HG03521 (cell line): ENCODE measurements around the gene CSTA.
A peak's percentile ranks its signal among the peaks of the same experiment; 100 is the strongest.

Experiments
- ATAC-seq: cut with Tn5 transposase; IDR thresholded peaks from one replicate; pipeline ENCODE4 v1.9.1; 2021; ENCODE audit warnings: mild to moderate bottlenecking, moderate library complexity; ENCODE audit not compliant: unreplicated experiment

Gene CSTA

GRCh38 chr3:122324871-122325323 lies at the start of gene CSTA:
TSS of gene CSTA (plus strand) at chr3:122325248. CDS start at chr3:122325293, 45 bp downstream.
- ATAC-seq = no peak

DNA sequence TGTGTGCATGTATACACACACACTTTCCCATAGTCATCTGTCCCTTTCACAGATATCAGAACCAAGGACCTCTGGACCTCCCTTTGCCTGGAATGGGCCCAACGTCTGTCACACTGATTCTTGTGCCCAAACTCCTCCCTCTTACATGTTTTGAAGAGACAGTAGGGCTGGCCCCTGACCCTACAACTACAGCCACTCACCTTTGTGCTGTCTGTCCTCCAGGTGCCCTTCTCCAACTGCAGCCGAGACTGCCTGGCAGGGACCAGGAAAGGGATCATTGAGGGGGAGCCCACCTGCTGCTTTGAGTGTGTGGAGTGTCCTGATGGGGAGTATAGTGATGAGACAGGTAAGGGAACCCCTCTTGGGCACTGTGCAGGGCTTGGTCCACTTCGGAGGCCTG lies 43.2 kb upstream of the CSTA start:
- ATAC-seq = no peak

DNA sequence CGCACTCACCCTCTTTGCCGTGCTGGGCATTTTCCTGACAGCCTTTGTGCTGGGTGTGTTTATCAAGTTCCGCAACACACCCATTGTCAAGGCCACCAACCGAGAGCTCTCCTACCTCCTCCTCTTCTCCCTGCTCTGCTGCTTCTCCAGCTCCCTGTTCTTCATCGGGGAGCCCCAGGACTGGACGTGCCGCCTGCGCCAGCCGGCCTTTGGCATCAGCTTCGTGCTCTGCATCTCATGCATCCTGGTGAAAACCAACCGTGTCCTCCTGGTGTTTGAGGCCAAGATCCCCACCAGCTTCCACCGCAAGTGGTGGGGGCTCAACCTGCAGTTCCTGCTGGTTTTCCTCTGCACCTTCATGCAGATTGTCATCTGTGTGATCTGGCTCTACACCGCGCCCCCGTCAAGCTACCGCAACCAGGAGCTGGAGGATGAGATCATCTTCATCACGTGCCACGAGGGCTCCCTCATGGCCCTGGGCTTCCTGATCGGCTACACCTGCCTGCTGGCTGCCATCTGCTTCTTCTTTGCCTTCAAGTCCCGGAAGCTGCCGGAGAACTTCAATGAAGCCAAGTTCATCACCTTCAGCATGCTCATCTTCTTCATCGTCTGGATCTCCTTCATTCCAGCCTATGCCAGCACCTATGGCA lies 41.1 kb upstream of the CSTA start:
- ATAC-seq = no peak

DNA sequence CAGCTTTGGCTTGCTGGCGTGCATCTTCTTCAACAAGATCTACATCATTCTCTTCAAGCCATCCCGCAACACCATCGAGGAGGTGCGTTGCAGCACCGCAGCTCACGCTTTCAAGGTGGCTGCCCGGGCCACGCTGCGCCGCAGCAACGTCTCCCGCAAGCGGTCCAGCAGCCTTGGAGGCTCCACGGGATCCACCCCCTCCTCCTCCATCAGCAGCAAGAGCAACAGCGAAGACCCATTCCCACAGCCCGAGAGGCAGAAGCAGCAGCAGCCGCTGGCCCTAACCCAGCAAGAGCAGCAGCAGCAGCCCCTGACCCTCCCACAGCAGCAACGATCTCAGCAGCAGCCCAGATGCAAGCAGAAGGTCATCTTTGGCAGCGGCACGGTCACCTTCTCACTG lies 40.6 kb upstream of the CSTA start:
- ATAC-seq = no peak

DNA sequence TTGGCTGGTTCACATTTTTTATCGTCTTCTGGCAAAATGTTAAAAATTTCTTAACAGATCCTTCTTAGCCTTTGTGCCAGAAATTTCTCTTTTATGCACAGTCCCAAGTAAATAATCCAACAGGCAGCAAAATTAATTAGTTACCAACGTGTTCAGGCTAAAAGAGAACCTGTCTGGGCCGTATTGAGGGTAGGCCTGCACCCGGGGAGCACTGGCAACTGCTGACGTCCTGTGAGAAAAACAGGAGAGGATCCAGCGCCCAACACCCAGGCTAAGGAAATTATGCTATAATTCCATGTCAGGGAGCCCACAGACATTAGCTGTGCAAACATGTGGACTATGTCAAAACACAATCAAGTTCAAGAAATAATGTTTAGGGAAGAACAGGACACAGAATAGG lies 30.7 kb upstream of the CSTA start:
- no peak for ATAC-seq

DNA sequence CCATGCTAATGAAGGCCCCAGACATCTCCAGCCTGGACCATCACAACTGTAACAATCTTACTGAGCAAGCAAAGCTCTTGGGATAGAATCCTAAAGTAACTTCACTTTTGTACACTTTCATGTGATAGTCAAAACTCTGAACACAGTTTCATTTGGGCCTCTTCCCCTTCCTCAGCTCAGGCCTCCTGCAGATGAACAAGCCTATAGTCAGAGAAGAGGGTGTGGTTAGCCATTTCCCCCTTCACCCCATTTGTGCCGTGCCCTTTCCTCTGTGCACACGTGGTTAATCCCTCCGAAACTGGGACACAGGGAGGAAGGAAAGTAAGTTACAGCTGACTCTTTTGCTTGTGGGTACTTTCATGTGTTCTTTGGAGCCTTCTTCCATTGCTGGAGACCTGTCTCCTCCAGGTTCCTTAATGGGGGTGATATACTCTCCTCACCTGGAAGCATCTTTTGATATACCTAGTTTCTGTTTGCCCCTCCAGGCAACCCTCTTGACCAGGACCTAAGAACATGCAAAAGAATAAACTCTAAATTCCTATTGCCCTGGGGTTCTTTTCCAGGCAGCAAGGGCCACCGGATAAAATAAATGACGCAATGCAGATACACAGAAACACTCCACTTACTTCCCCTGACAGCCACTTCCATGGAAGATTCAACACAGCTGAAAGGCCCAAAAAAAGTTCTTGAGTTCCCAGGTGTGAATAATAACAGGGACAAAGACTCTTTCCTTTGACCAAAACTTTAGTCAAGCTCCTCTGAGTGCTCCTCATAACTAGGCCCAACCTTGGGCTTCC lies 29.6 kb upstream of the CSTA start:
- ATAC-seq = no peak

GRCh38 chr3:122298239-122298638 lies 26.8 kb upstream of the CSTA start:
- no peak for ATAC-seq

DNA sequence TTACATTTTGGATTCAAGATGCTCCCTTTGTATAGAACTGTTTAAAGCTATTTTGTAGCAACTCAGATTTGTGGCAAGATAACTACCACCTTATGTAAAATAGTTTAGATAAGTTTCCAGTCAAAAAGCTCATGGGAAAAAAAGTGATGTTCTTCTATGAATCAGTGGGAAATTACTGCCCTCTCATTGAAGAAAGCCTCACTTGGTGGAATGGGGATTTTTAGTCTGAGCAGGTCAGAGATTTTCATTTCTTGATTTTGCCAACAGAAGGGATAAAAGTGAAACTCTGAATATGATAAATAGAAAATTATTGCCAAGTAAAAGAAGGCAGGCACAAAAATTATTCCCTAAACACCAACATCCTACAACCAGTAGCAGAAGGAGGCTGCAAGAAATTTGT lies 25.8 kb upstream of the CSTA start:
- no peak for ATAC-seq

DNA sequence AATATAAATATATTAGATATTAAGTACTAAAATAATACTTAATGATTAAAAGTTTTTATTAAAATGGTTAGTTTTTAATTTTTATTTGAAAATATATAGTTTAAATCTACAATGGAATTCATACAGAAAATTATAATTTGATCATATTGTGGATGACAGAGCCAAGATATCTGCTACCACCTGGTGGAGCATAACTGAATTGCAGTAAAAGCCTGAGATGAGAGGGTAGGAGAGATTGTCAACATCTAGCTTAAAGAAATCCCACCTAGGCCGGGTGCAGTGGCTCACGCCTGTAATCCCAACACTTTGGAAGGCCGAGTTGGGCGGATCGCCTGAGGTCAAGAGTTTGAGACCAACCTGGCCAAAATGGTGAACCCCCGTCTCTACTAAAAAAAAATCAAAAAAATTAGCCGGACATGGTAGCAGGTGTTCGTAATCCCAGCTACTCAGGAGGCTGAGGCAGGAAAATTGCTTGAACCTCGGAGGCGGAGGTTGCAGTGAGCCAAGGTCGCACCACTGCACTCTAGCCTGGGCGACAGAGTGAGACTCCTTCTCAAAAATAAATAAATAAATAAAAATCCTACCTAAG lies 25.1 kb upstream of the CSTA start:
- no peak for ATAC-seq

DNA sequence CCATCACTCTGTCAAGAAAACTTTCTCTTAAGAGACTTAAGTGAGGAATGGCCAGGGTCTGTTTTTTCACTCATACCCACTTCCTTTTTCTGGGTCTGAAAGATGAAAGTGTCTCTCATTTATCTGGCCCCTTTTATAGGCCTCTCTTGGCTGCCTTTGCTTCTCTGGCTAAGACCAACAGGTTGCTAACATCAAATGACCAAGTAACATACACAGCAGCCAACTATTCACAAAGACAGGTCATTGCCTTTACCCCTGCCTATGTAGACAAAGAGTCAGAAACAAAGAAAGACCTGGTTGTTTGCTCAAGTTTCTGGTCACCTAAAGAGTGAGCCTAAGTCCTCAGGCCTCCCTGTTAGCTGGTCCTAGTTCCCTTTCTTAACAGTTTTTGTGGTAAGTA lies 24.0 kb upstream of the CSTA start:
- ATAC-seq = peak; percentile 50

DNA sequence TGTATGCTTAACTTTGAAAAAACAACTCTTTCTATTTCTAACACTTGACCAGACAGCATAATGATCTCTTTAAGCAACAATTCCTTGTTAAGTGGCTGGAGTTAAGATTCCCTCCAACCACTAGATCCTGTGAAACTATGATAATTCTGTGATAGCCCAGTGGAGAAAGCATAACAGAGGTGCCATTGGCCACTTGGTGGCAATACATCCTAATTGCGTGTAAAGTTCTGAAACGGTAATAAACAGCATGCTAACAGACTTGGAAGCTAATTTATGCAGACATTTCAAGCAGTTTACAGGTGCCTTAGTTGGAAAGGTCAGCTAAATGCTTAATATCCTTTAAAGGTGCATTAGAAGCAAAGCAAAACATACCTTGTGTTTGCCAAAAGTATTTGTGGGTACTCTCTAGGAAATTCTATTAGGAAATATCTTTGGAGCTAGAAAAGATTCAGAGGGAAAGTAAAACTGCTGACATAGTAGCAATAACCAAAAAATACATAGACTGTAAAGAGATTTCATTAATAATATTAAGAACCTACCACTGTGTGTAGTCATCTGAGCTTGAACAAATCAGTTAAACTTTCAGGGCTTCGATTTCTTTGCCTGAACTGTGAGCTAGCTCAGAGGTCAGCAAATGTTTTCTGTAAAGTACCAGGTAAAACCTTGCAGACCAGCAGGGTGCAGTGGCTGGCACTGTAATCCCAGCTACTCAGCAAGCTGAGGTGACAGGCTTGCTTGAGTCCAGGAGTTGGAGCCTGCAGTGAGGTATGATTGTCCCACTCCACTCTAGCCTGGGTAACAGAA lies 19.0 kb upstream of the CSTA start:
- no peak for ATAC-seq

- ATAC-seq = no peak
These were observed 18.5 kb upstream of the CSTA start for GRCh38 chr3:122306622-122306953.

DNA sequence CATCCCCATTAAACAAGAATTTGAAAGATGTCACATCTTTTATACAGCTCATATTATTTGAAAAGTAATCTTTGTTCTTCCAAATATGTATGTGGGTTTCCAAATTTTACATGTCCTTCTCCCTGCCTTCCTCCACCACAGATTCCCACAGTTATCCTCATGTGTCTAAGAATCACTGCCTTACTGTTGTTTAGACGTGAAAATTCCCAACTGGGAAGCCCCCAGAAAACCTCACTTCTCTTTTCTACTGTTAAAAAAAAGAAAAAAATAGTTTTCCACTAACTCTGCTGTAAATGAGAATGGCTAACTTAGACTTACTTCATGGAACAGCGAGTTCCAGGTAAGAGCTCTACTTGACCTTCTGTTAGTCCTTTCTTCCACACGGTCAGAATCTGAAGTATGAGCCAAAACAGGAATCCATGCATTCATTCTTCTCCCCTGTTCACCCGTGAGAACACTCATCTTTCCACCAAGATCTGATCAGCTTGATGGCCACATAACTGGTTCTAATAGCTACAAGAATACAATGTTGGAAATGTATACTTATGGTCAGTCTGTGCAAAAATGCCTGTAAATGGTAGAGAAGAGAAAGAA lies 17.9 kb upstream of the CSTA start:
- no peak for ATAC-seq

DNA sequence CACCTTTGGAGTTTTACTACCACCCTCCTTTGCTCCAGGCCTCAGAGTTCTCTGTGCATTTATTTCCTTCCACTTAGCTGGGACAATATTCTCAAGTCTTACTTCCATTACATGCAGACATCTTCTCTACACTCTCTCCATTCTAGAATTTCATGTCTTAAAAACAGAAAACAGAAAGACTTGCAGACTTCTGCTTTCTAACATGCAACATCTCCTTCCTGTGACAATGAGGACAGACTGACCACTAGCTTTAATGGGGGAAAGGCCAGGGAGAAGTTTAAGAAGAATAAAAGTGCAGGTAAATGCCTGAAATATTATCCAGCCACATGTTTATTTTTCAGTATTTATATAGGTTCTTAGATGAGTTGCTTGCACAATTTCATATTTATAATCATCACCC lies 17.1 kb upstream of the CSTA start:
- no peak for ATAC-seq

- no peak for ATAC-seq
These were observed 14.7 kb upstream of the CSTA start for GRCh38 chr3:122310361-122310760.

GRCh38 chr3:122312826-122313225 lies 12.2 kb upstream of the CSTA start:
- ATAC-seq = no peak

DNA sequence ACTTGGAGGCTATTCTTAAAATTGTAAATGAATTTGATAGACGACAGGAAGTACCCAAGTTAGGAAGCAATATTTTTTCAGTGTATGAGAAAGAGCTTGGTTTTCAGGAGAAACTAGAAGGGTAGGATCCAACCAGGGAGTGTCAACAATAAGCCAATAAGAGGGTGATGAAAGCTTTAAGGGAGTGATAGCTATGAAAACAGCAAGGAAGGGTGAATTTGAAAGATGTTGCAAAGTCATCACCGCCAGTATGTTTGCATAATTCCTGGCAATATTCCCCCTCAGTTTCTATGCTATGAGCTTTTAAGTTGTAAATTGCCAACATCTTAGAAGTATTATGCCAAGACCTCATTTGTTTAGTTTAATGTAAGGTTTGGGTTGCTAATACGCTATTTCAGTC lies 11.8 kb upstream of the CSTA start:
- no peak for ATAC-seq

DNA sequence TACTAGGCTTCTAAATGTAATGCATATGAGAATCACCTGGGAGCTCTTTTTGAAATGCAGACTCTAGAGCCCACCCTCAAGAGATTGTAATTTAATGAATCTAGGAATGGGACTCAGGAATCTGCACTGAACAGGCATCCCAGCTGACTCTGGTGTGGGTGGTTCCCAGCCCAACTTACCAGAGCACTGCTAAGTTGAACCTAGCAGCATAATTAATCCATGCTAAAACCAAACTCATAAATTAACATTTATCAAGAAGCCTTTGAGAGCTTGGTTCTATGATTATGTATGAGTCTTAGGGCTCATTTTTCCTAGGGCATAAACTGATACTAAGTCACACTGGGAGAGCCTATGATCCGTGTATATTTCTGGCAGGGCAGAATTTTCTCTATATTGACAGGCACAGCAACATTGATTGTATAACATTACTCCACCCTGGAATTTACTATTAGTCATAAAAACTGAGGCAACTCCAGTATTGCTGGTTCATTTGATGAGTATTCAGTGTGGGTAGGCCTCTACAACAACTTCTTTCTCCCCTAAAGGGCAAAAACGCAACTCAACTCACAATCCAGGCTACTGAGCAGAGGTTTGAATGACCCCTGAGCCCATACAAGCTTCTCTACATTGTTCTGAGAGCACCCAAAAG lies 10.7 kb upstream of the CSTA start:
- ATAC-seq = no peak

GRCh38 chr3:122315619-122316018 lies 9.4 kb upstream of the CSTA start:
- no peak for ATAC-seq

DNA sequence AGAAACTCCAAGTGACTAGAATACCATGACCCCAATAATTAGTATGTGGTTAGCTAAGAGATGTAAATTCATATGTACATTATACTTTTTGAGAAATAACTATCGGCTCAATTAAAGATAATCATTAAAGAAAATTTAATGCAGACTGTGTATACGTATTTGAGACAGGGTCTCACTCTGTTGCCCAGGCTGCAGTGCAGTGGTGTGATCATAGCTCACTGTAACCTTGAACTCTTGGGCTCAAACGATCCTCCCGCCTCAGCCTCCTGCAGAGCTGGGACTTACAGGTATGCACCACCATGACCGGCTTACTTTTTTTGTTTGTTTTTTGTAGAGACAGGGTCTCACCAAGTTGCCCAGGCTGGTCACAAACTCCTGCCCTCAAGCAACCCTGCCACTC lies 8.7 kb upstream of the CSTA start:
- ATAC-seq = no peak

- no peak for ATAC-seq
These were observed 6.4 kb upstream of the CSTA start for GRCh38 chr3:122318620-122319019.
